WERI-Rb-1 (cell line): ENCODE data around the gene C6orf163.
"Not testable (repeated sequence)": the region's sequence is repeated elsewhere in the genome, so short reads cannot be mapped to it uniquely, and the experiment has no call there.

Experiments used
- DNase-seq: peaks from one replicate; pipeline ENCODE4 v3.0.0-alpha.2; 2020
- H3K27ac ChIP-seq: fragments of 250-450 bp; sonication (Bioruptor Pico); 2 replicates; pipeline ENCODE4 v1.5.1; 2020; ENCODE audit warnings: mild to moderate bottlenecking, moderate library complexity
- H3K27me3 ChIP-seq: fragments of 250-450 bp; sonication (Bioruptor Pico); 2 replicates; pipeline ENCODE4 v1.5.1; 2021; ENCODE audit warnings: mild to moderate bottlenecking, low read depth, moderate library complexity; ENCODE audit not compliant: insufficient read depth, severe bottlenecking
- H3K36me3 ChIP-seq: fragments of 250-450 bp; sonication (Bioruptor Pico); 2 replicates; pipeline ENCODE4 v1.5.1; 2020; ENCODE audit warnings: mild to moderate bottlenecking, moderate library complexity
- H3K4me3 ChIP-seq: 2 replicates; pipeline ENCODE4 v1.5.1; 2011; ENCODE audit warnings: low read depth, mild to moderate bottlenecking, control low read depth, low read length
- H3K9me3 ChIP-seq: fragments of 250-450 bp; sonication (Bioruptor Pico); 2 replicates; pipeline ENCODE4 v1.5.1; 2021; ENCODE audit warnings: mild to moderate bottlenecking, moderate library complexity; ENCODE audit not compliant: severe bottlenecking
- CTCF ChIP-seq: IDR thresholded peaks from 2 replicates; pipeline ENCODE4 v1.5.1; 2011; ENCODE audit warnings: low read depth, mild to moderate bottlenecking, control low read depth, inconsistent platforms, low read length

The C6orf163 gene

GRCh38 chr6:87344731-87345130, at the start of gene C6orf163:
Gene C6orf163, plus strand, starts transcription at chr6:87344813. Its CDS starts 287 bp downstream, at chr6:87345100.
- no peaks in the 10 kb centered on the region for H3K27me3 ChIP-seq
- TF ChIP-seq CTCF, result no peak

GRCh38 chr6:87297119-87297518, 47.5 kb upstream of the C6orf163 start:
- no peak for DNase-seq
- no peaks in the 10 kb centered on the region for H3K36me3 ChIP-seq
- H3K9me3 ChIP-seq, result no peaks in the 10 kb centered on the region
- H3K27ac ChIP-seq, result no peak overlapping the region
- H3K27me3 ChIP-seq, result no peaks in the 10 kb centered on the region
- no peak overlapping the region for H3K4me3 ChIP-seq
- TF ChIP-seq CTCF, result no peak

More at GRCh38 chr6:87344731-87345130, at the start of gene C6orf163:
- Histone ChIP-seq H3K27ac (no peak within 1 kb of the TSS), H3K4me3 (no peak within 1 kb of the TSS), H3K9me3 (no peaks in the 10 kb centered on the region), H3K36me3 (no peaks in the 10 kb centered on the region)
- DNase-seq, result no peak

GRCh38 chr6:87301277-87301676, 43.3 kb upstream of the C6orf163 start:
- not testable (repeated sequence) for DNase-seq, H3K9me3 ChIP-seq, H3K27ac ChIP-seq, H3K4me3 ChIP-seq, H3K36me3 ChIP-seq, H3K27me3 ChIP-seq

GRCh38 chr6:87308970-87309369, 35.6 kb upstream of the C6orf163 start:
- TF ChIP-seq CTCF, result no peak
- no peak overlapping the region for H3K4me3 ChIP-seq
- no peaks in the 10 kb centered on the region for H3K27me3 ChIP-seq
- H3K9me3 ChIP-seq, result peaks cover 3% of the 10 kb centered on the region
- H3K36me3 ChIP-seq, result no peaks in the 10 kb centered on the region
- DNase-seq, result no peak
- H3K27ac ChIP-seq, result no peak overlapping the region

GRCh38 chr6:87312860-87313259, 31.8 kb upstream of the C6orf163 start:
- H3K36me3 ChIP-seq, result no peaks in the 10 kb centered on the region
- H3K27ac ChIP-seq, result no peak overlapping the region
- no peaks in the 10 kb centered on the region for H3K9me3 ChIP-seq
- no peaks in the 10 kb centered on the region for H3K27me3 ChIP-seq
- TF ChIP-seq CTCF, result no peak
- no peak overlapping the region for H3K4me3 ChIP-seq
- no peak for DNase-seq

GRCh38 chr6:87315071-87315470, 29.5 kb upstream of the C6orf163 start:
- Histone ChIP-seq H3K27me3 (no peaks in the 10 kb centered on the region), H3K36me3 (no peaks in the 10 kb centered on the region)
- TF ChIP-seq CTCF, result no peak

More at GRCh38 chr6:87315071-87315470, 29.5 kb upstream of the C6orf163 start:
- Histone ChIP-seq H3K9me3 (no peaks in the 10 kb centered on the region), H3K4me3 (no peak overlapping the region), H3K27ac (no peak overlapping the region)
- no peak for DNase-seq
